Stimulated activated CD8-positive, alpha-beta memory T cell treated with anti-CD3 and anti-CD28 coated beads, Interleukin-2, amount 100 ng/mL, for 1 hour (primary cell): Measurements from ENCODE around the gene CLSTN2.

ENCODE experiments used
- DNase-seq, 2 donors: peaks; one replicate each; pipeline ENCODE4 v3.0.0-alpha.2; 2020; ENCODE audit warnings: low read depth in 2 of 2

Gene CLSTN2

DNA sequence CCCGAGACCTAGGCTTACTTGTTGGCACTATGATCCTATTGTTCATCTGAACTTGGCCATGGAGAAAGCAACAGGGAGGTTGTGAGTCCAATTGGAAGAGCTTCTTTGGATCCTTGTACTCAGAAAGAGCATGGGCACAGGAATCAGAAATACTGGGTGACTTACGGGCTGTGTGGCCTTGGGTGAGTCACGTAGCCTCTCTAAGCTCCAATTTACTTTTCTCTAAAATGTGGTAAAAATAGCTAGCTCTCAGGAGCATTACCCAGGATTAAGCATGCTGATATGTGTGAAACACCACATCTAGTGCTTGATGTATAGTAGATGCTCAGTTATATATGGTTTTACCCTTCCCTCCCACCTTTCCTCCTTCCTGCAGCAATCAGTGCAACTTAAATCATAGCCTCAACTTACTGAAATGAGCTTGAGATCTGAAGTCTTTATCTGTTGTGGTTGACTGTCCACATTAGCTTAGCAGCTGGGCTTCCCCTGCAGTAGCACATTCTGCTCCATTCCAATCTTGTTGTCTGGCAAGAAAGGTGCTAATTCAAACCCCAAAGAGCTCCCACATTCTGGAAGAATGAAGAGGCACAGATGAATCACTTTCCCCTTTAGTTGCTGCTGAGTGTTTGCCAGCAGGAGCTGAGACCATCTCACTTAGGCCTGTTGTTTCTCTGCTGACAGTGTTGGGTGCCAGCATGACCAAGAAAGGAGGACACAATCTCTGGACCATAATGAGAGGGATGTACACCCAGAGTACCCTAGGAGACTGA is 443.8 kb downstream of the CLSTN2 start:
- no peak for DNase-seq

DNA sequence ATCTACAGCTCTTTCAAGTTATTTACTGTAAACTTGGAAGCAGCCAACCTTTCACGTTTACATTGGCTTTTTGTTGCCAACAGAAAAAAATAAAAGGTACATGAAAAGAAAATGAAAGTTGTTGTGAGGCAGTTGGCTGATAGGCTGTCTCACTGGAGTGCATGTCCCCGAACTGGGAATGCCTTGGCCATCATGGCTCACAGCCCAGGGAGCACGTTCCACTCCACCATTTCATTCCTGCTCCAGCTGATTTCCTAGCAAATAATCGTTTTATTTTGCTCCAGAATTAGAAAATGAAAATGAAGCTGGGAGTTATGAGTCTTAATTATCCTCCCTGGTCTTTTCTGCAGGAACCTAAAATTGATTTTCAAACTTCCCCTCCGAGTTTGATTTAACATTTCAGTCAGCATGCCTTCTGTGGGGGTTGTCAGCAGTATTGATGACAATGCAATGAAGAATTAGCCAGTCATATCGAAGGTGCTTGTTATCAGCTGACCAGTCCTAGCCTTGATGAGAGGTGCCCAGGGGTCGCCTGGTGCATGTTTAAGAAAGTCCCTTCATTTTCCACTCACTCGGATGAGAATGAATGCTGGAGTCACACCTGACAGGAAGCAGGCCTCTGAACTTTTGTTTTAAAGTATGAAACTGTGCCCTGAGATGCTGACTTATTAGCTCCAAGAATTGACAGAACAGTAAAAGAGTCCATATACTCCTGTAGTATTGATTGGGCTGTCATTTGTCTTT is 449.2 kb downstream of the CLSTN2 start:
- DNase-seq: no peak

DNA sequence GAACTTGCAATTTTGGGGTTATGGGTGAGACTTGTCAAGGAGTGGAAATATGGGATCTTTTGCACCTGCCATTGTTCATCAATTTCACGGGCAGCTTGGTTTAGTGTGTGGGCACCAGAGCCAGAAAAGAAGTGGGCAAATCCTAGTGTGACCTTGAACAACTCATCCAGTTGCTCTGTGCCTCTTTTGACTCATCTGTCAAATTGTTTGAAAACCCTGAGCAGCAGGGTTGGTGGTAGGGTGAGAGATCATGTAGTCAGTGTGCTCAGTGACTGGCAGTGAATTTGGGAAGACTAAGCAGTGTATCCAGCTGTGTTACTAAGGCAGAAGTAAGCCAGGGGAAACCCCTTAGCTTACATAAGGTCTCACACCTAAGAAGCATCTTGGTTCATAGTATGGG is 449.9 kb downstream of the CLSTN2 start:
- no peak for DNase-seq

DNA sequence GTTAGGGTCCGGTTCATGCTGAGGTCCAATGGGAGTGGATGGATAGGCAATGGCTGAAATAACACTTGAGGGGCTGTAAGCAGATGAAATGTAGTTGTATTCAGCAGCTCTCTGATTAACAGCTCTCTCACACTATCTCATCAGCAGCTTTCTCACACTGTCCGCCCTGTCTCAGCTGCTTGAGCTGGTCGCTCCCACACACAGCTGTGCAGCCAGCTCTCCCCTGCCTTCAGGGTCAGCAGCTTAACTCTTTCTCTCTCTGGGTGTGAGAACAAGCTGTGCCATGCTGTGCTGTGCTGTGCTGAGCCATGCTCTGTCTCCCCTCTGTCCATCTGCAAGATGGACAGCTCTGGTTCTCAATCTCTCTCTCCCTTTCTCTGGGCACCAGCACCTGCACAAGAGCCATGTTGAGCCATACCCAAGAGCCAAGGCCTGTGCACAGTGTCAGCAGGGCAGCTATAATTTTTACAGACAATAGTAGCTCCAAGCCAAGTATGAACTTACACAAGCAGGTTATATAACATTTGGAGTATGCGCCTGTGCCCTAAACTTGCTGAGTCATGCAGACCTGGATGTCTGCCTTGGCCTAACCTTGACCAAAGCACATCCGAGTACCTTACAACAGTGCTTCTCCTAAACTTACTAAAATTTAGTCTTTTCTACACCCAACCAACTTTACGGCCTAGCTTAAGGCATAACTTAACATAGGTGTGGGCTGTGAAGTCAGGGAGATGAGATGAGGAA is 451.5 kb downstream of the CLSTN2 start:
- DNase-seq: no peak

DNA sequence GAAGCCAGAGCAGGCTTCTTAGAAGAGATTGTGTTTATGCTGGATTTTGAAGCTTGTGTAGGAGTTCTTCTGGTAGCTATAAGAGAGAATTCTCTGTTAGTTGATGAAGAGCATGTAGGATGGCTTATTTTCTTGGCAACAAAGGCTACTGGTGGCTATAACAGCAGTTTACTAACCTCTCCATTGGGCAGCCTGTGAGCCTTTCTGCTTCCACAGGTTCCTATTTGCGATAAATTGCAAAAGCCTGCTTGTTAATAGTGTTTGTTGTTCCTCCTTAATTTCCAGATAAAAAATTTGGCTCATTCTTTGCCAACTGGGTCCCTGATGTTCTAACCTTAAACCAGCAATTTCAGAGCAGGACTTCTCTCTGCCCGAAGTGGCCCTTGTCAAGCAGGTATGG is 452.3 kb downstream of the CLSTN2 start:
- no peak for DNase-seq

DNA sequence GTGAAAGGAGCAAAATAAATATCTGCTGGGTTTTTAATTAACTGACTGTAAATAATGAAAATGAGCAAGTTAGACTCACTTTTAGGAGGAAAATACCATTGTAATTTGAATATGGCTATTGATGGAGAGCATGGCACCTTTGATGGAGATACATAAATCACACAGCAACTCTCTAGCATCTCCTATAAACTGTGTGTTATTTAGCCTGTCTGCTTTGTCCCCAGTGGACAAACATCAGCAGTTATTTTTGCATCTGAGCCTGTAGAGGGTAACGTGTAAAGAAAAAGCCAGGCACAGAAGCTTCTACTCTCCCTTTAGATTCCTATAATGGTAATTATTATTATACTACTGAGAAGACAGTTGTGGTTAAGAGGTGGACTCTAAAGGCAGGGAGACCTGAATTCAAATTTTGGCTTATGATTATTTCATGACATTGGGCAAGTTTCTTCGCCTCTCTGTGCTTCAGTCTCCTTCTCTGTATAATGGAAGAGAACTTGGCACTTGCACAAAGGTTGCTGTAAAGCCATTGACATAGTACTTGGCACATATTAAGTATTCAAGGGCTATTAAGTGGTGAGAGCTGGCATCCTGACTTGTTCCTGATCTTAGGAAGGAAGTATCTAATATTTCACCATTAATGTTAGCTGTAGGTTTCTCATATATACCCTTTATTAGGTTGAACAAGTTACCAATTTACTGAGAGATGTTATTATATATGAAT is 453.4 kb downstream of the CLSTN2 start:
- DNase-seq: no peak

DNA sequence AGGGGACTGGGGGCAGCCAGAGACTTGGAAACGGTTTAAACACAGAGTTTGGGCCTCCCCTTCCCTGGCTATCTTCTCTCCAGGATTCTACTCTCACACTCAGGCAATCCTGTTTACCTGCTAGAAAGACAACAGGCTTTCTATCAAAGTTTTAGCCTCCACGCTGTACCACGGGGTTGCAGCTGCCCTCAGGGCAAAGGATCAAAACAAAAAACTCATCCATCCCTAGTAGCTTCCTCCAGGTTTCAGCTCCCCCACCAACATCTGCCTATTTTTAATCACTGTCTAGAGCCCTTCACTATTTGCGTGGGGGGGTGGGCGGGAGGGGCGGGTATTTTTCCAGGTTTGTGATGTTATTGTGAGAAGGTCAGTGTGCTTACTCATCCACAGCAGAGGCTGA is 456.1 kb downstream of the CLSTN2 start:
- DNase-seq: no peak

DNA sequence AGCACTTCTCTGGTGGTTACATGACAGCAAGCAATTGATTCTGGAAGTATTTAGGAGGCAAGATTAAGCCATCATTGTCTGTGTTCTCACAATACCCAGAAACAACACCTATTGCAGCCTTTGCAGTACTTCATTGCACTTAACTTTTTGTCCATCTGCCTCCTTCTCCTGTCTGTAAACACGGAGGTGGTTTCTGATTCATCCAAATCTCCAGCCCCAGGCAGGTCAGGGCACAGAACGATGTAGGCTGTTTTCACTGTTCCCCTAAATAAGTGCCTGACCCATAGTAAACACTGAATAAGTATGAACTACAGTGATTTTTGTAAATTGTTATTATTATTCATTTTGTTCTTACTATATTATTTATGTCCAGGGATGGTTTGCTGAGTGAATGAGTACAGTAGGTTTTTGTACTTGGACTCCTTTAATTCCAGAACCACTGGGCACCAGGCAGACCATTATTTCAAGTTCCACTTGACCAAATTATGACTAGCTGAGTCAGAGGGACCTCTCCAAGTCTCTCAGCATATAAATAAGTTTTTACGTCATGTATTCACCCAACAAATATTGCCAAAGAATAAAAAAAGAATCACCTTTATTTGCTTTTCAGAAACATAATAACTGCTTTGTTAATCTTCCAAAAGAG is 459.6 kb downstream of the CLSTN2 start:
- no peak for DNase-seq

DNA sequence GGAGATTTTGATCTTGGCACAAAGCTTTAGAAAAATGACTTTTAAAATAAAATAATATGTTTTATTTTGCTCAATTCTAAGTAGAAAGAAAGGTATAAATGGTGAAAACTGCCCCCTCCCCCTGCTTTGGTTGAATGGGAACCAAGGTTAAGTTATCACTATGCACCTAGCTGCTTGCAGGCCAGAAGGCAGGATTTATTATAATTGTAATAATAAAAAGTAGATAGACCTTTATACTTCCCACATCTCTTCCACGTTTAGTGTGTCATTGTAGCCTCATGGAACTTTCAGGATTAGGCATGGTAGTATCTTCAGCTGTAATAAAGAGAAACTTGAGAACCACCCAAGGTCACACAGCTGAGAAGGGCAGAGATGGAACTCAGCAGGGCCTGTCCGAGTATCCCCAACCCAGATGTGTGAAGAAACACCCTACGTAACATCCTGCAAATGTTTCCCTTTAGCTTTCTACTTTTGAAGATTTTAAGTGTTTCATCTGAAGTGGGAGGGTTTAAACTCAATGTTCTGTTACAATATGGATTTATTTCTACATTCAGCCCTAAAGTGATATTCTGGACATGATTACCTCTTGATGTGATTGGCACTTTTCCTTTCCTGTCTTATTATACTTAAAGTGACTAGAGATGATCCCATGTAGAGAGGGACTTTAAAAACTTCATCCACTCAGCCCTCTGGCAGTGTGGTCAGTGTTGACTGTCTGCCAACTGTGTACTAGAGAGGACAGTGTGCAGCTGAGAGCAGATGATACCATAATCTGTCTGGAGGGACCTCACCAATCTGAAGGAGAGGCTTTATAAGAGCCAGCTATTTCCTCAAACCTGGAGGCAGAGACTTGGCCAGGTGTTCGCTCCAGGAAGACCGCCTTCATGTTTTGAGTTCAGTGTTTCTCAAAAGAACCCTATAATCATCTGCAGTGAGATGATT is 460.4 kb downstream of the CLSTN2 start:
- DNase-seq: no peak

DNA sequence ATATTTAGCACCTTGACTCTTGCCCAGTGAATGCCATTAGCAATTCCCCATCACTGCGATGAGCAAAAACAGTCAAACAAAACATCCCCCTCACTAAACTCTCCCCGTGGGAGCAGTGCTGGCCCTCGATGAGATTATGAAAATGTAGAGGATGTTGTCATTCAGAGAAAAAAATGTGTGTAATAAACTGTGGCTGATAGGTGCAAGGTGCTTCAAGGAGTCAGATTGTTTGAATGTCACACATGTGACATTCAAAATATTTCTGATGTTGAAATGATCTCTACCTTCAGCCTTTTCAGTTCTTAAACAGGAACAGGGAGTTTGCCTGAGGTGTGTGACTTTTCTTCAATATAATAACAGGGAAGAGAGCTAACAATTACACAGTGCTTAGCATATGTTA is 461.1 kb downstream of the CLSTN2 start:
- DNase-seq: no peak

DNA sequence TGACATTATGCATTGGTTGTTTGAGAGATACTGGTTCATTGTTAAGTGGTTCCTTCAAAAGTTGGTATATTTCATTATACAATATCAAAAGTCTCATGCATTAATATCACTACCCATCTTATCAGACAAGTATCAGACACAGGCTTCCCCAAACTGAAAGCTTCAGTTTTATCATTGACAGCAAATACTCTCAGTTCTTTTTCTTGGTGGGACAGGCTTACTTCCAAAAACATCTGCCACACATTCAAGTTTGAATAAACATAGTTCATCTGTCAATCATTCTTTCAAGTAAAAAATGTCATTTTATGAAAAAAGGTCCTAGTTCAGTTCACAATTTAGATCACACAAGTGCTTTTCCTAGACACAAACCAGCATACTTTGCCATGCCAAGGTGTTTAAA is 462.9 kb downstream of the CLSTN2 start:
- no peak for DNase-seq

DNA sequence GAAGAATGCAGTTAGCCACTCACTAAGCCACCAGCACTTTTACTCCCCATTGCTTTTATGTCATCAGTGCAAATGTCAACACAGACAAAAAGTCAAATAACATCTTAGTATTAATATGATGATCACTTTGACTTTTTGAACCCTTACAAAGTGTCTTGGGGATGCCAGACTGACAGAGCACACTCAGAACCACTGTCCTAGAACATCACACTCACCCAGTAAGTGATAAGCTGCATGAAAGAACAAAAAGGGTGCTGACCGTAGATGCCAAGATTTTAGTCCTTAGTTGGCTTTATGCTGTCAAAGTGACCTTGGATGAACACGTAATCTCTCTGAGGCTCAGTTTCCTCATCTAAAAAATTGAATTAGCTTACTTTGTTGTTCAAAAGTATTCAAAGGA is 463.4 kb downstream of the CLSTN2 start:
- no peak for DNase-seq

DNA sequence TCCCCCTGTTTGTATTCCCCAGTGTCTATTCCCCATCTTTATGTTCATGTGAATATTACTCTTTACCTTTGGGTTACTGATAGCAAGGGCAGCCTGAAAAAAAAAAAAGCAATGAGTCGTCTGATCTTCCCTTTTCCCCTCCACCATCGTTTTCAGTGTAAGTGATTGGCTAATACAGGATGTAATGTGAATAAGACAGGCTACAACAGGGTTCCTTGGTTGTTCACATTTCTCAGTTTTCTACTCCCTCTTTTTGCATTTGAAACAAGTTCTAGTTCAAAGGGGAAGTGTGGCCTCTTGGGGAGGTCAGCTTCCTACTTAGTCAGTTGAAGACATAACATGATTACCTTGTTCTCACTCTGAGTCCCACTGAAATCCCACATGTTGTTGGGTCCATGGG is 464.9 kb downstream of the CLSTN2 start:
- DNase-seq: no peak

DNA sequence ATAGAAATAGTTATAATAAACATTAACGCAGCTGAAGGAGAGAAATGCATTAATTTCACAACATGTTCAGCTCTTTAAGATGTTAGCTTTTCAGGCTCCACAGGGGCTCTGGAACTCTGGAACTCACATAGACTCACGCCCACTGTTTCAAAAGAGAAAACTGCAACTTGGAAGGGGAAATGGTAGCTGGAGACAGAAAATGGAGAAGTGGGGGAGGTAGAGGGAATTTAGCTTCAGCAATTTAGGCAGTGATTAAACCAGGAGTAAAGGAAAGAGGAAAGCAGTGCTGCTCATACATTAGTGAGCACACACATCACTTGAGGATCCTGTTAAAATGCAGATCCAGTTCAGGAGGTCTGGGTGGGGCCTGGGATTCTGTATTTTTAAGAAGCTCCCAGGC is 468.1 kb downstream of the CLSTN2 start:
- no peak for DNase-seq

DNA sequence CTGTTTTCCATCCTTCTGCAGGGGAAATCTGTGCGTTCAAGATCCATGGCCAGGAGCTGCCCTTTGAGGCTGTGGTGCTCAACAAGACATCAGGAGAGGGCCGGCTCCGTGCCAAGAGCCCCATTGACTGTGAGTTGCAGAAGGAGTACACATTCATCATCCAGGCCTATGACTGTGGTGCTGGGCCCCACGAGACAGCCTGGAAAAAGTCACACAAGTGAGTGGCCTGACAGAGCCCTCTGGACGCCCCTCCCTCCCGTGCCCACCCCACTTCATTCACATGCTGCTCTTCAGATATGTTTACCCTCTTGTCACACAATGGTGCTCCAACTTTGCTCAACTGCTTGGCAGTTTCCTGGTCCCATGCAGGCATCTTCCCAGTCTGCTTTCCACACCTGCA is 468.6 kb downstream of the CLSTN2 start:
- DNase-seq: no peak

DNA sequence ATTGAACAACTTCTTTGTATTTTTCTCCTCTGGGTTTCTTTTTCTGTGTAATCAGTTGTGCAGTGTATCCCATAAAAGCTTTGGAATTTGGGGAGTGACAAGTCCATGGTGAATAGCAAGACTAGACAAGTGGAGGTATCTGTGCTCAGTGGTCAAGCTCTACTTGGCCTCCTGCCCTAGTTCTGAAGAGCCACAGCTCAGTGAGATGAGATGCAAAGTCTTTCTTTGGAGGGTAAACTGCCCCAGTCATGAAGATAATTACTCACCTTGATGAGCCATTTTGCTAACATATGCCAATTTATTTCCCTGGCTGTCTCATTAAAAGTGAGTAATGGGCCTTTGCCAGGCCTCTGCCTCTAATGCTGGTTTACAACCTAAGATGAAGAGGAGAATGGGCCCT is 471.7 kb downstream of the CLSTN2 start:
- no peak for DNase-seq

DNA sequence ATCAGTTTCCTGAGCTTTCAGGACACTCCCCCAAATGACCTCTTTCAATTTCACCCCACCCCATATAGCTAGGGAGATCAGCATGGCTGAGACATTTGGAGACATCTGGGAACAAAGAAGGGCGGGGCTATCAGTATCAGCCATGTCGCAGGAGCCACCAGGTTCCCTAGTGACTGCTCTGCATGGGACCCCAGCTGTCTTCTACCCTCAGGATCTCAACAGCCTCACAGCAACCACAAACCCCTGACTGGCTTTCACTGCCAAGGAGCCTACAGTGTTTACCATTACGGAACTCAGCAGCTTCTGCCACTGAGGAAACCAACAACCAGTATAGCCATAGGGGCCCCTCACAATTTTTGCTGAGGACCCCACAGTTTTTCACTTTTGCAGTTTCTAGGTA is 473.3 kb downstream of the CLSTN2 start:
- DNase-seq: no peak

DNA sequence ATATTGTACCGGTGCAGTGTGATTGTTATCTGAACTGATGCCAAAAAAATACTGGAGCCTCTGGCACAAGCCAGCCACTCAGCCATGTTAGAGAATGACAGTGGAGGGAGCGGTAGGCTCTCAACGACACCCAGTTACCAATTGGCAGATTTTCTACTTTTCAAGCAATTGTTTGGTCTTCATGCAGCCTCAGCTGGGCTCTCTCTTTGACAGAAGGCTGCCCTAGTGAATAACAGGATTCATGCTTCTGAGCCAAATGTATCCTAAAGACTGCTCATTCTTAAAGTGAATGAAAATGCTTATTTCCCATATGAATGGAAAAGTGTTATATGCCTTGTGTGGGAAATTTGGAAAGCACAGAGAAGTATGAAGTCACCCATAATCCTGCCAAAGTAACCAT is 481.7 kb downstream of the CLSTN2 start:
- DNase-seq: no peak

DNA sequence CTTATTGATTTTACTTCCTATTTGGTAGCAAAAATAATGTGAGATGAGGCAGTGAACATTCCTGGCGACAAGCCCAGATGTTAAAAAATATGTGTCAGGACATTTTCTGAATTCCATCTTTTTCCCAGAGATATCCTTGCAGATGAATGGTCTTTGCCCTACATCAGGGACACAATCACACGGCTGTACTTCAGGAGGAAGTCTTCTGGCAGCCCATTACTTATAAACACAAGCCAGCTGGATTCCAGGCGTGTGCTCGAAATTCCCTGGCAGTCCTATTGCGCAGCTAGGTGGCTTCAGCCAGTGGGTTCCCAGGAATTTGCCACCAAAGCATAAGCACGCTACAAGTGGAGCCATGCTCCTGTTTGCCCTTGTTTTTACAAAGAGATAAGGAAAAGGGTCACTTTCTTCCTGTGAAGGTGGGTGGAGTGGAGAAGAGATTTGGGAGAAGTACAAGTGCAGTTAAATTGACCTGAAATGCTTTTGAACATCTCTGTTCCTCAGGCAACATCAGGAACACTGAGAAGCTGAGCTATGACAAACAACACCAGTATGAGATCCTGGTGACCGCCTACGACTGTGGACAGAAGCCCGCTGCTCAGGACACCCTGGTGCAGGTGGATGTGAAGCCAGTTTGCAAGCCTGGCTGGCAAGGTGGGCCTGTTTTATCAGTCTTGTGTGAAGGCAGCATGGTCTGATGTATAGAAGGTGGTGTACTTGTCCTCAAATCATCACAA is 485.8 kb downstream of the CLSTN2 start:
- DNase-seq: no peak

DNA sequence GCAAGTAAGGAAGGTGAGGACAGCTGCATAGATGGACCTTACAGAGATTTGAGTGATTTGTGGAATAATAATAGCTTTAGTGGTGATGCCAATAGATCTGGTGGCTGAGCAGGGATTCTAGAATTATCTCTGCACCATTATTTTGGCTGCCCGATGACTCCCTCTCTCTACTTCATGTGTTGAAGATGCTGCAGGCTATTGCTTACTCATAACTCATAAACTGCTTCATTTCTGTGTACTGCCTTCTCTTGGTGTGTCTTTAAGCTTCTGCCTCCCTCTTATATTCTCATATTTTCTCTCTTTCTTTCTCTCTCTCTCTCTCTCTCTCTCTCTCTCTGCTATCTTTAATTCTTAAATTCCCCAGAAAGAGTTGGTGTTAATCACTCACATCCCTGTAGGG is 486.9 kb downstream of the CLSTN2 start:
- no peak for DNase-seq
